GM12878 (cell line): ENCODE results near the gene NUCB1.

Experiments
- CHD4 ChIP-seq: fragments of 200-600 bp; sonication (generic); IDR thresholded peaks from 2 replicates; pipeline ENCODE4 v1.6.1; 2016; ENCODE audit warnings: mild to moderate bottlenecking
- CTCF ChIP-seq, 3 experiments: IDR thresholded peaks in 2 of 3; conservative IDR thresholded peaks in 1 of 3; 2 replicates each; pipeline ENCODE4 v1.5.1; 2011; ENCODE audit warnings: low read depth in 3 of 3, low read length in 3 of 3, mild to moderate bottlenecking in 3 of 3, control low read depth in 2 of 3, moderate library complexity in 2 of 3, inconsistent platforms in 1 of 3, mixed read lengths in 1 of 3; ENCODE audit not compliant: control insufficient read depth in 2 of 3, insufficient read depth in 1 of 3; ENCODE audit errors: extremely low read depth in 1 of 3
- FOS ChIP-seq: IDR thresholded peaks from 3 replicates; pipeline ENCODE4 v1.6.1; 2011; ENCODE audit warnings: borderline replicate concordance; ENCODE audit not compliant: insufficient read length; ENCODE audit errors: extremely low read depth
- RAD51 ChIP-seq: fragments of 450-650 bp; IDR thresholded peaks from 2 replicates; pipeline ENCODE4 v1.6.1; 2016; ENCODE audit warnings: moderate library complexity, mild to moderate bottlenecking, inconsistent platforms
- SMARCA5 ChIP-seq: fragments of 450-650 bp; IDR thresholded peaks from 2 replicates; pipeline ENCODE4 v1.6.1; 2017; ENCODE audit warnings: mild to moderate bottlenecking
- YY1 ChIP-seq: IDR thresholded peaks from 2 replicates; pipeline ENCODE4 v1.6.1; 2011; ENCODE audit warnings: low read depth, mild to moderate bottlenecking, low read length
- TF ChIP-seq, protein P1 (sequence below): IDR thresholded peaks from 2 replicates; pipeline ENCODE4 v1.6.1; 2011; ENCODE audit warnings: low read depth, mild to moderate bottlenecking, low read length, moderate library complexity, borderline replicate concordance; ENCODE audit errors: extremely low read depth

GRCh38 chr19:48965040-48965805 is 65.1 kb downstream of the NUCB1 start, which contains the start of gene FTL:
- TF ChIP-seq CTCF (IDR thresholded peaks at IDR 0.05 in 2 of 3, conservative IDR thresholded peaks at IDR 0.05 in 1 of 3; ENCODE audit: control insufficient read depth in 2 of 3, extremely low read depth in 1 of 3, insufficient read depth in 1 of 3, low read depth in 3 of 3, low read length in 3 of 3) (no peak), FOS (peak; percentile 23), RAD51 (no peak), CHD4 (no peak), SMARCA5 (no peak), YY1 (no peak)
- TF ChIP-seq, protein P1, sequence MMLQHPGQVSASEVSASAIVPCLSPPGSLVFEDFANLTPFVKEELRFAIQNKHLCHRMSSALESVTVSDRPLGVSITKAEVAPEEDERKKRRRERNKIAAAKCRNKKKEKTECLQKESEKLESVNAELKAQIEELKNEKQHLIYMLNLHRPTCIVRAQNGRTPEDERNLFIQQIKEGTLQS = no peak
